Stimulated activated CD4-positive, alpha-beta T cell treated with anti-CD3 and anti-CD28 coated beads, Interleukin-15, amount 100 ng/mL, for 1 hour (primary cell): ENCODE results near the gene GALNT17.
"Not testable (repeated sequence)": the region's sequence is repeated elsewhere in the genome, so short reads cannot be mapped to it uniquely, and the experiment has no call there.

Source experiments
- DNase-seq, 2 donors: peaks; one replicate each; pipeline ENCODE4 v3.0.0-alpha.2; 2020; ENCODE audit warnings: low read depth in 1 of 2, low spot score in 1 of 2

The GALNT17 gene

GRCh38 chr7:71731740-71732139, 599.8 kb downstream of the GALNT17 start:
- DNase-seq = no peak

GRCh38 chr7:71733107-71733870, 601.3 kb downstream of the GALNT17 start:
- DNase-seq = peak in 1 of 2 donors; percentile 47

- no peak for DNase-seq
Measured at GRCh38 chr7:71735961-71736556, 604.1 kb downstream of the GALNT17 start.

- DNase-seq = not testable (repeated sequence)
Measured at GRCh38 chr7:71737931-71738540, 606.1 kb downstream of the GALNT17 start.

- no peak for DNase-seq
Measured at GRCh38 chr7:71739520-71740173, 607.7 kb downstream of the GALNT17 start.

- no peak for DNase-seq
Measured at GRCh38 chr7:71740174-71740560, 608.2 kb downstream of the GALNT17 start.

GRCh38 chr7:71746006-71746405, 614.1 kb downstream of the GALNT17 start:
- DNase-seq = no peak

GRCh38 chr7:71750290-71750689, 618.3 kb downstream of the GALNT17 start:
- no peak for DNase-seq

GRCh38 chr7:71752171-71752935, 620.4 kb downstream of the GALNT17 start:
- DNase-seq = no peak

- DNase-seq = no peak
Measured at GRCh38 chr7:71753236-71753635, 621.3 kb downstream of the GALNT17 start.

GRCh38 chr7:71753956-71754664, 622.2 kb downstream of the GALNT17 start:
- no peak for DNase-seq

- no peak for DNase-seq
Measured at GRCh38 chr7:71754828-71755227, 622.9 kb downstream of the GALNT17 start.

GRCh38 chr7:71761336-71761735, 629.4 kb downstream of the GALNT17 start:
- DNase-seq = no peak
